GM21737 (cell line): ENCODE measurements around the gene STXBP6.
"Not testable (repeated sequence)": the region's sequence is repeated elsewhere in the genome, so short reads cannot be mapped to it uniquely, and the experiment has no call there.

Experiments used
- ATAC-seq: cut with Tn5 transposase; IDR thresholded peaks from one replicate; pipeline ENCODE4 v1.9.1; 2021; ENCODE audit warnings: mild to moderate bottlenecking, moderate library complexity; ENCODE audit not compliant: unreplicated experiment

STXBP6 gene

DNA sequence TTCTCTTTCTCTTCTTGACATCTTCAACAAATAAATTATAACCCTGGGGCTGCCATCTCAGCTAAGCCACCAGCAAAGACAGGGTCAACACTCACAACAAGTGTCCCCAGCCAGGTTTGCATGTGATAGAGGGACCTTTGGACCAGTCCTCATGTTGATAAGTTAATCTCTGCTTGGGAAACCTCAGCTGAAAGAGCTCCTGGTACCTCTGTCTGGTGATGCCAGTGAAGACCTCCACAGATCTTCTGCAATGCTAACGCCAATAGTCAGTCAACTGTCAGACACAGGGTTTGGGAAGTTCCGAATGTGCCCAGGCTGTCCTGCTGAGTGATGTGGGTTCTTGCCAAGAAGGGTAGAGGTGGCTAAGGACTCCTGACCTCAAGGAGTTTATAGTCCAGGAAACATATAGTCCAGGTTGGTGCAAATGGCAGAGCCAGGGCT is 236.1 kb downstream of the STXBP6 start:
- no peak for ATAC-seq

DNA sequence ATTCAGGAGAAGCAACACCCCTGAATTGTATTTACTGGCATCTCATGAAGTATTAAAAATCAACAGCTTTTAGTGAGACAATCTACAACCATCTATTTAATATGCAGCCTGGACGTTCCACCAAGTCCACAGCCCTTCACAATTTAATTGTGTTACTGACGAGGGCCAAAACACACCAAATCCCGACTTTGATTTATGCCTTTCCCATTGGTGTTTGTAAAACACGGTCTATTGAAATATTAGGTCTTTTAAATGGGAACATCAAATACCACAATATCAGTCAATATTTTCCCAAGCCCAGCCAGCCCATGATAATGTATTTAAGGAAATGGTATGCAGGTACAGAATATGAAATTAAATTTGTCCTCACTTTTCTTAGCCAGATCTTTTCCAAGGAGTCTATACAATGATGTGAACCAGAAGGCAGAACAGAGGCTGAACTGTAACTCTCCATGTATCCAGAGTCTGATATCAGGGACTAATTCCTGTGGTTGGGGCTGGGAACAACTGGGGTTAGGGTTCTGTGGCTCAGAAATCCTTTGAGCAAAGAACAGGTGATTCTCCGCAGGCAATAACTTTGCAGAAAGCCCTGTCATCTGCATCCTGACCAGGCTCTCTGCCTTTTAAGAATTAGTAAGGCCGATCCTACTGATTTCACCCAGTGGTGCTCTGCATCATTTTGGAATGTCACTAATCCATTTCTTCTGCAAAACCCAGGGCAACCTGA is 236.7 kb downstream of the STXBP6 start:
- ATAC-seq = no peak

DNA sequence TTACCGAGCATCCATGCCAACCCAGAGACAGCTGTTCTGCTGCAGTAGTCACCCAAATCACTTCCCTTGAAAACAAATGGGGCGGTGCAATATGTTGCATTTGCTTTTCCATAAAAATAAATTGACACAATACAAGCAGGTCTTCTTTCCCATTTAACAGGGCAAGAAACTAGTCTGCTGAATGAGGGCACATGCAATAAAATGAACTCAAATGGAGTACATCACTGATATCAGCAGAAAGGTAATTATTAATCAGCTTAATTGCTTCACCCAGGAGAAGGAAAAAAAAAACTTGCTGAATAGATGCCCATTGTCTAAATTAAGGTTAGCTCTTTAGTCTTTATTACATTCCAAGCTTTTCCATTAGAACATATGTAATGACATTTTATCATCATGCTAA is 240.8 kb downstream of the STXBP6 start:
- no peak for ATAC-seq

DNA sequence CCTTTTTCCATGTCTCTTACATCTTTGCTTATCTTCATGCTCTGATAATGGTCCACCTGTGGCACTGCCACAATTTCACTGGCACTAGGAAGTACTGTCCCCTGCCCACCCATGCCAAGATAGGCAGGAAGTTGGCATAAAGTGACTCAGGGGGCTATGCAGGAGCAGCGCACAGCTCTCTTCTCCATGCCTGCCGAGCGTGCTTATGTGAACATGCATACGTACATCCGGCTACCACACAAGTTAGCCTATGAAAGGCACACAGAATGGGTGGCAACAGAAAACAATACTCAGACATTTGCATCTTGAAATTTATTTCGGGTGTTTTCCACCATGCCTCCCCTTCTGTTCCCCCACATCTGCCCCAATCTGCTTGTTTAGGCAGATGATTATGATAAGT is 241.5 kb downstream of the STXBP6 start:
- ATAC-seq = no peak

DNA sequence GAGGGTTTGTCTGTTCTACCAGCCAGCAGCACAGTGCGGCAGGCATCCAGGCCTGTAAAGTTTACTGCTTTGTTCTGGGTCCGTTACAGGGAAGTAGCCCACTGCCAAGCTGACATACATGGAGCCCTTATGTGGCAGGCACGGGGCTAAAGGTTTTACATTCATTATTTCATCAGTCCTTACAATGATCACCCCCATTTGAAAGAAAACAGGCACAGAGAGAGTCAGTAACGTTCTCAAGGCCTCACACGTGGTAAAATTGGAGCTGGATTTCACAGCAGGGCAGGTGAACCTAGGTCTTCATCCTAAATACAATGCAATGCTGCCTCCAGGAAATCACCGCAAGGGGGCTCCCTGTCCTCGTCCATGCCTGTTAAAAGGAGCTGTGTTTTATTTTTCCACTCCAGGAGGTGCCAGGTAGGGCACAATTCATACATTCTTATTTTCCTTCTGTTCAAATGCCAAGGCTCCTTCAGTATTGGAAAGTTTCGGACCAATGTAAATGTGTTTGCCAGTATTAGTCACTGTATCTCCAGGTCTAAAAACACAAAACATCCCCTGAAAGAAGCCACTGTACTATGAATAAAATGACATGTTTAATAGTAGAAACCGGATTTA is 243.8 kb downstream of the STXBP6 start:
- ATAC-seq = no peak

DNA sequence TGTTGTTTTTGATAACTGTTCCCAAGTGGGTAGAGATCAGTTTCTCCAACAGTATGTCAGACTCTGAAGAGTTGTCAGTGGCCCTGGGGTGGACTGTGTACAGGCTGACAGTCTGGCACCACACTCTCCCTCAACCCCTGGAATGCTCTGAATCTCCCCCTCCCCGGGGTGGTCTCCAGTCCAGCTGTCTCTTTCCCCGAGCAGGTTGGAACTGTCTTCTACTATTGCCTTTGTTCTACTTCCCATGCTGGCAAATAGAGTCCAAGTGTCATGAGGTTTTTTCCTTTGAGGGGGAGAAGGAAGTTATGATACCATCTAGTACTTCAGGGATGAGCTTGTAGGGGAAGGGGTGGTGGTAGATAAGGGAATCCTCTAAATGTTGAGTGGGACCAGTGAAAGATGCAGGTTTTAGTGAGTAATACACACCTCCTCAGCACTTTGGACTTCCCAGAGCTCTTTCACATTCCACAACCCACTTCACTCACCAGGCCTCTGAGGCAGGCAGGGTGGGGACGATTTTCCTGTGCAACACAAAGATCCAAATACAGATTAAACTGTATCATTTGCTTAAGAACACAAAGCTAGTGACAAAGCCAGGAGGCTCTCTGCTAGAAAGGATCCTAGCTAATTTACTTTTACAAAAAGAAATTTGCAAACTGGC is 245.3 kb downstream of the STXBP6 start:
- ATAC-seq = no peak

DNA sequence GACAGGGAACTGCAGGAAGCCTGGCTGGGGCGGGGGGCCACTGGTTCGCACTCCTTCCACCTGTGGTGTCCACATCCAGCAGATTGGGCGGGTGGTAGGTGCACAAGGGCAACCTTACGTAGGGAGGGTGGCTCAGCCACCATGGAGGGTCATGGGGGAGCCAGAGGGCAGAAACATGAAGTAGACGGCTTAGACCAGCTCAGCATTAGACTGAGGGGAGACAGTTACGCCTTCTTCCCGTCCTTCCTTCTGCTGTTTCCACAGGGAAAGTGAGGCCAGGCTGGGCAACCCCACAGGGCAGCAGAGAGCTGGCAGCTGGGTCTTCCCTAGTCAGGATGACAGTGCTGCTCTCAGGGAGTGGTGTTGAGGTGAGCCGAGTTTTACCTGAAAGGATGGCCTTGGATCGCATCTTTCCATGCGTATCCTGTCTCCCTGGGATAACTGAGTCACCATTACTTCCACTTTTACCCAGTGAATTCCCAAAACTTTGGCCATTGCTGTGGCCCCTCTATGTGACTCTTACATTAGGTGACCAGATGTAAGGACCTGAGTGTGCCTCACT is 245.9 kb downstream of the STXBP6 start:
- no peak for ATAC-seq

DNA sequence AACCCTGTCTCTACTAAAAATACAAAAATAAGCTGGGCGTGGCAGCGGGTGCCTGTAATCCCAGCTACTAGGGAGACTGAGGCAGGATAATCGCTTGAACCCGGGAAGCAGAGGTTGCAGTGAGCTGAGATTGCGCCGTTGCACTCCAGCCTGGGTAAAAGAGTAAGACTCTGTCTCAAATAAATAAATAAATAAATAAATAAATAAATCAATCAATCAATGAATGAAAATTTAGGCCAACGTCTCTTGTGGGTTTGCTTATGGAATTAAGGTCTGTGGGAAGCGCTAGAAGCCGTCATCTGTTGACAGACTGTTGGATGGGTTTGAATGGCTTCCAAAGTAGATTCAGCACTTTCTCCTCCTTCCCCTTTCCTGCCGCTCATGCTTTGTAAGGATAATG is 246.5 kb downstream of the STXBP6 start:
- ATAC-seq = not testable (repeated sequence)

DNA sequence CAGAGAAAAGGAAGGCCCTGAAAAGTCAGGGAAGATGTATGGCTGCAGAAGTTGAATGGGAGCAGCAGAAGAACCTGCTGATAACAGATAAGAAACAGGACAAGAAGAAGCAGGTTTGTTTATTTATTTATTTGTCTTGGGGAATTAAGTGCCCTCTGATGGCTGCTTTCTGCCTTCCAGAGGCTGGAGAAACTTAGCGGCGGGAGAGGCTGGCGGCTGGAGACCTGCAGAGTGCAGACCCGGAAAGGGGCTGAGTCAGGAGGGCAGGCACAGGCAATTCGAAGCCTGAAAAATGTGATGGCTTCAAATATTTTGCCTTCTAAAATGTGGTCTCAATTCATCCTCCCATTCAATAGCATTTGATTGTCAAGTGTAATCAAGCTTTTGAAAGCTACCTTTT is 247.7 kb downstream of the STXBP6 start:
- no peak for ATAC-seq

DNA sequence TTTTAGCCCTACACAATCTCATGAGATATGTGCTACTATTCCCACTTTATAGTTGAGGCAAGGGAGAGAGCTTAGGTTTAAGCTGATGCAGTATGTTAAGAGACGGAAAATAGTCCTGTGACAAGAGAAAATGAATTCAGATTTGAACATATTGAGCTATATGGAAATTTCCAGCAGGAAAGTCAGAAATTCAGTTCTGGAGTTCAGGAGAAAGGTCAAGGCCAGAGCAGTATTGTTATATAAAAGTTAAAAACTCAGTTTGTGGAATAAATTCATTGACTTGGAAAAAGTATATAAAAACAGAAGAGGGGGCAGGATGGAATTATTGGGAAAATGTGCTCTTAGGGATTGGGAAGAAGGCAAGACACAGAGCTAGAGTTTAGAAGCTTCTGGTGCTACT is 248.9 kb downstream of the STXBP6 start:
- ATAC-seq = no peak

DNA sequence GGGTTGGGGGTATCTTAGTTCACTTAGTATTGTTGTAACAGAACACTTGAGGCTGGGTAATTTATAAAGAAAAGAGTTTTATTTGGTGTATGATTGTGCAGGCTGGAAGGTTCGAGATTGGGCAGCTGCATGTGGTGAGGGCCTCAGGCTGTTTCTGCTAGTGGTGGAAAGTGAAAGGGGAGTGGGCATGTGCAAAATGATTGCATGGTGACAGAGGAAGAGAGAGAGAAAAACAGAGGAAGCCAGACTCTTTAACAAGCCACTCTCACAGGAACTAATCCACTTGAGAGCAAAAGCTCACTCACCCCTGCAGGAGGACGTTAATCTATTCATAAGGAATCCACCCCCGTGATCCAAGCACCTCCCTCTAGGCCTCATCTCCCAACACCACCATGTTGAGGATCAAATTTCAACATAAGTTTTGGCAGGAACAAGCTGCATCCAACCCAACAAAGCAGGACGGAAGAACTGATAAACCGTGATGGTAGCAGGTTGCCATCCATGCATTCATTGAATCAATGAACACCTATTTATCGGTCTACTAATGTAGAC is 251.0 kb downstream of the STXBP6 start:
- ATAC-seq = no peak

DNA sequence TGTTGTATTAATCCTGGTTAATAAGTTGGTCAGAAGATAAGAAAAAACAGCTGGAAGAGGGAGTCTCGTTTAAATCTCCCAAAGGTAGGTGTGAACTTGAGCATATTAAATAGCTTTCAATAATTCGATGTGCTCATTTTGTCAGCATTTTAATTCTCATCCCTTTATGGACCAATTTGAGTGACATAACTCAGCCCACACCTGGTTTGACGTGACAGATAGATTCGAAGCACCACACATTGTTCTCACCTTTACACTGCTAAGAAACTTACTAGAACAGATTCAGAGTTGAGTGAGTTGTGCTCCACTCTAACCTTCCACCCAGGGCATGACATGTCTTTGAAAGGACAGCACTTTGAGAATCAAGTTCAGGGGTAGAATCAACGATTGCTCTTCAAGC is 254.5 kb downstream of the STXBP6 start:
- no peak for ATAC-seq

DNA sequence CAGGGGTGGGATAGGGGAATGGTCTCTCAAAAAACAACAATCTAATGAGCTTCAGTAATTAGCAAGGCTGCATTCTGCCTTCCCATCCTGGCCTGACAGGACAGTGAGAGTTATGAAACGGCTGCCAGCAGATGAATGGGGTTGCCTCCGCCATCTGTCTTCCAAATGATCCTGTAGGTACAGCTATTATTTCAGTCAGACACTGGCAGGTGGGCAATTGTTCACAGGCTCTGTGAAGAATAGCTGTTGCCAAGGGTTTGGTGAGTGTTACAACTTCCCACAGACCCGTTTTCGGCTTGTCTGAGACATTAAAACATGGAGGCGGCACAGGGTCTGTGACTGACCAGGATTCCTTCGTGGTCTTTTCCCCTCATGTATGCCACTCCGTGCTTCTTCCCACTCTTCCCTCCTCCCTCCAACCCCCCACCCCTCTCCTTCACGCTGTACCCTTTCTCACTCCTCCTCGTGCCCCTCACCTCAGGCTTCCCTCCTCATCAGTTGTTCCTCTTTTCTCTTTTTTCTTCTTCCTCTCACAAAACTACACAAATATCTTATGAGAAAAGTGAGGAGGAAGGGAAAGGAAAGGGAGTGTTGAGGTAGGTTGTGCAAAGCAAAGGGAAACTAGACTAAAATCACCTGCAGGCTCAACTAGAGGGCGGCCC is 255.2 kb downstream of the STXBP6 start:
- no peak for ATAC-seq

DNA sequence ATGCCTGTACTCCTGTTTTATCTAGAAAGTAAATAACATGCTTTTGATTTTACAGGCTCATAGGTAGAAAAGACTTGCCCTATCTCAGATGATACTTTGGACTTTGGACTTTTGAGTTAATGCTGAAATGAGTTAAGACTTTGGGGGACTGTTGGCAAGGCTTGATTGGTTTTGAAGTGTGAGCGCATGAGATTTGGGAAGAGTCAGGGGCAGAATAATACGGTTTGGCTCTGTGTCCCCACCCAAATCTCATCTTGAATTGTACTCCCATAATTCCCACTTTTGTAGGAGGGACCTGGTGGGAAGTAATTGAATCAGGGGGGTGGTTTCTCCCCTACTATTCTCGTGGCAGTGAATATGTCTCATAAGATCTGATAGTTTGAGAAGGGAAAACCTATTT is 259.8 kb downstream of the STXBP6 start:
- ATAC-seq = no peak

DNA sequence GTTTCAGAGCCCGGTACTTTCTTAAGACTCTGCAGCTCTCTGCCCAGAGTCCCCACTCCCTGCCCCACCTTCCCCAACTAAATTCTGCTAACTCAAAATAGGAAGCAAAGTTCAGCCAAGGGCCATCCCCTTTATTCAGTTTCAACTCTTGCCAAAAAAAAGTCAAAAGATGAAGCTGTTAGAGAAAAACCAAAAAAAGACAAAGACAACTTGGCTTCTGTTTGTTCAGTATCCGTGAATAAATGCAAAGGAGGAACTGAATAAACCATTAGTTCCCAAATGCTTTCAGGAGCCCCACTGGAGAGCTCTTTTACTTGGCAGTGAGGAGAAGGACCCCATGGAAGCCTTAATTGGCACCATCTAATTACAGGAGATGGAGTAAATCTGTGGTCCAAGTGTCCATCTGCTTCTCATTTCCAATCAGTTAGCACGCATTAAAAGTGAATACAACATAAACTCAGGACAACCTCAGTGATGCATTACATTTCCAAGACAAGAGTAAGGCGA is 260.5 kb downstream of the STXBP6 start:
- ATAC-seq = no peak

DNA sequence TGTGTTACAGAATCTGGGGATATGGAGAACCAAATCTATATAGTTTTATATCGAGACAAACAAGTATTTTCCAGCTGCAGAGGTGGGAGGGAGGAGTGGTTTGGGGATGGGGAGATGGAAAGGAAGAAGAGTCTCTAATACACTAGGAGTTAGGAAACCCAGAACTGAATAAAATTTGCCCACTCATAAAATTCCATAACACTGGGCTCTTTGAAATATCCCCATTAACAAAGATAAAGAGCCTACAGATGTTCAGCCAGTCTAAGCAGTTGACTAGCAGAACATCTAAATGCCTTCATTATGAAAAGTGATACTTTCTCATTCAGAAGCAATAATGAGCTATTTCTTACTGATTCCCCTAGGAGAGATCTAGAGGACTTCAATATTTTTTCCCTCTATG is 264.2 kb downstream of the STXBP6 start:
- no peak for ATAC-seq

DNA sequence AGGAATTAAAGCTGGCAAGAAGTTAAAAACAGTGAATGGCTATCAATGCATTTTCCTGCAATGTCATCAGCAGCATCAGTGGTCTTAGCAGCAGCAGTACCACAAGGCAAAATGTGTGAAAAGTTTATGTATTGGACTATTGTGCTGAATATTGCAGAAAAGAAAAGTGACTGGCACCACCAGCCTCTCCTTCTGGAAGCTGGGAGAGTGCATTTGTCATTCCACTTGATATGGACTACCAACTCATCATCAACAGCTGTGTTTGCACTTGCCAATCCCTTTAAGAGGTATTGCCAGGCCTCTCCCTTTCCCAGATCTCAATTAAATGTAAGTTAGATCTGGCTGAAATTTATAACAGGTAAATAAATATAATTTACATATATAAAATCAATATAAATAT is 265.0 kb downstream of the STXBP6 start:
- ATAC-seq = no peak

DNA sequence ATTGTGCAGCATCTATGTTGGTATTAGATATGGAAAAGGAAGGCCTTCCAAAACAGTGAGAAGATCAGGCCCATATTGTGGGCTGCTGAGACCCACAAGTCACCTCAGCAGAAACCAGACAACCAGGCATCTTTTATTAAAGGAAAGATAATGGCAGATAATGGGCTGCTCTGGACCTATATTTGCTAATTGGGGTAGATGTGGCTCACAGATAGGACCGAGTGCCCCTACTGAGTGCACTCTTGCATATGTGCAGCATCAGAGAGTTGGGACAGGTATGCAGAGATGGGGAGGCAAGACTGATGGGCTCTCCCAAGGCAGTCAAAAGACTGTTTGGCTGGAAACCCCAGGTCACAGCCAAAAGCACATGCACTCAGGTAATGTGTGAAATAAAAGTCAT is 266.2 kb downstream of the STXBP6 start:
- ATAC-seq = no peak

DNA sequence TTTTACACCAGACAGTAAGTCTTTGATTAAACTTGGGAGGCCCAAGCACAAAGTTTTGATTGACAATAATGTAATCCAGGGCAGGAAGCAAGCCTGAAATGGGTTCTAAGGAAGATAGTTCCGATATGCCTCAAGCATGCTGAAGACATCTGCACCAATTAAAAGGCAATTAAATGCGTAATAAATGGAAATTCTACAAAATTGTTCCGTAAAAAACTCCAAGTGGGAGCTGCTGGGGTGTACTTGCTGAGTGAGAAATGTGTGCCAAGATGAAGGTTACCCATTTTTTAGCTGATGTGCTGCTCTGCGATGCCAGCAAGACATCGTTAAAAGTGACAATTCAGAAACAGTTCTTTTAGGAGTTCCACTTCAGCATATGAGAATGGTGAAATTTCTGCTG is 269.7 kb downstream of the STXBP6 start:
- no peak for ATAC-seq

DNA sequence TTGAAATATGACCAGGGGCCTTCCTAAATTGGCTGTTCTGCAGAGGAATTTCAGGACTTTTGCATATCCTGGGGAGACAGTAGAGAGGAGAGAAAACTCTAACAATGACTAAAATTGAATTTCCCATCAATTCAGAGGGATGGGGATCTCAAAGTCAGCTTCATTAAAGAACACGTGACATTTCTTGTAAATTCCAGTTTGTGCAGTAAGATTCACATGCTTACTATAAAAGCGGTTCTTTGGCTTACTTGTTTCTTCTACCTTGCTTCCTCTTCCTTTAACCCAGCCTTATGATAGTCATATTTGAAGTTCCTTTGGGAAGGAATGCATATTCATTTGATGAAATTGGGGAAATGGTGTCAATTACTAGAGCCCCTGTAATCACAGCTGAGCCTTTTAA is 272.3 kb downstream of the STXBP6 start:
- no peak for ATAC-seq

DNA sequence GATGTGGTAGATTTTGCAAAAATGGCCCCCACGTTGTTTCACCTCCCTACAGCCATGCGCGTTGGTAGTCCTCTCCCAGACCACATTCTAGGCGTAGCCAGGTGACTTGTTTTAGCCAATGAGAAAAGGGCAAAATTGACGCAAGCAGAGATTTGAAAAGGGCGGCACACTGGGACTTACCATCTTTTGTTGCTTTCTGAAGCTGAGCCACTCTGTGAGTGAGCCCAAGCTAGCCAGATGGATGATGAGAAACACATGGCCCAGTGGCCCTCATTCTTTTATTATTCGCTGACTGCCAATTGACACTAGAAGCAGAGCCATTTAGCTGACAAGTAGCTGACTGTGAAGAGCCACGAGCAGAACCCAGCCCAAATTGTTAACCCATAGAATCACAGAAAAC is 274.0 kb downstream of the STXBP6 start:
- ATAC-seq = no peak
